Measurements from ENCODE around the gene DCUN1D2.

Gene DCUN1D2

GRCh38 chr13:113514847-113515246 is 24.3 kb upstream of the DCUN1D2 start:
- no peak overlapping the region for H3K9ac ChIP-seq (ENCODE audit: low read length)
- H3K79me2 ChIP-seq (ENCODE audit: low read length), result no peaks in the 10 kb centered on the region
- H3K9me3 ChIP-seq (replicated peaks; ENCODE audit: insufficient read depth, low read length), result no peaks in the 10 kb centered on the region
- no peak overlapping the region for H3K4me3 ChIP-seq (ENCODE audit: low read length)
- no peaks in the 10 kb centered on the region for H4K20me1 ChIP-seq (ENCODE audit: insufficient read depth, low read length)
- H3F3A ChIP-seq (ENCODE audit: insufficient read depth, low read length), result no peaks in the 10 kb centered on the region
- H3K27me3 ChIP-seq (replicated peaks; ENCODE audit: insufficient read depth, low read length), result no peaks in the 10 kb centered on the region
- no peaks in the 10 kb centered on the region for H3K36me3 ChIP-seq (replicated peaks; ENCODE audit: insufficient read depth, low read length)
- no peaks in the 10 kb centered on the region for H3K9me2 ChIP-seq (replicated peaks; ENCODE audit: insufficient read depth, low read length)
- H2AFZ ChIP-seq (ENCODE audit: low read length), result no peak overlapping the region
- H3K4me1 ChIP-seq (ENCODE audit: low read length), result no peaks in the 10 kb centered on the region
- no peak overlapping the region for H3K27ac ChIP-seq (ENCODE audit: low read length)
- no peak for DNase-seq
- TF ChIP-seq EZH2phosphoT487 (IDR thresholded peaks at IDR 0.05; ENCODE audit: low read length) (no peak), EZH2 (optimal IDR thresholded peaks at IDR 0.05; ENCODE audit: low read depth, low read length) (no peak), CTCF (IDR thresholded peaks at IDR 0.05; ENCODE audit: low read length) (no peak)
- H3K4me2 ChIP-seq (ENCODE audit: low read depth, low read length), result no peak overlapping the region

DNA sequence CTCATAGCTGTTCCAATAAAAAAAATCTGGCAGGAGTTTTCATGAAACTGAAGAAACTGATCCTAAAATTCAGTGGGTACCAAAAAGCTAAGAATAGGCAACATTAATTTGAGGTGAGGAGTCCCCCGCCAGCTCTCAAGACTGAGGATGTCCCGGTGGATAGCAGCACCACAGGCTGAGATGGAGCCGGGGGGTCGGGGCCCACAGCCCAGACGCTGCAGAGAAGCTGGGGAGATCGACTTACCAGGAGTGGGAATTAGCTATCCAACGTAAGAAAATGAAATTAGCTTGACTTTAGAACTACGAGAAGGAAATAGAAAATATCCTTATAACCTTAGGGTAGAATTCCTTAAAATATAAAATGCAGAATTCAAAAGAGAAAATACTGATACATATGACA is 23.2 kb upstream of the DCUN1D2 start:
- H3K79me2 ChIP-seq (ENCODE audit: low read length), result no peaks in the 10 kb centered on the region
- no peak overlapping the region for H2AFZ ChIP-seq (ENCODE audit: low read length)
- no peak overlapping the region for H3K27ac ChIP-seq (ENCODE audit: low read length)
- TF ChIP-seq EZH2 (optimal IDR thresholded peaks at IDR 0.05; ENCODE audit: low read depth, low read length), result no peak
- no peak for TF ChIP-seq CTCF (IDR thresholded peaks at IDR 0.05; ENCODE audit: low read length)
- no peak for TF ChIP-seq EZH2phosphoT487 (IDR thresholded peaks at IDR 0.05; ENCODE audit: low read length)
- no peaks in the 10 kb centered on the region for H3F3A ChIP-seq (ENCODE audit: insufficient read depth, low read length)
- no peak overlapping the region for H3K4me2 ChIP-seq (ENCODE audit: low read depth, low read length)
- no peaks in the 10 kb centered on the region for H3K9me3 ChIP-seq (replicated peaks; ENCODE audit: insufficient read depth, low read length)
- no peaks in the 10 kb centered on the region for H3K27me3 ChIP-seq (replicated peaks; ENCODE audit: insufficient read depth, low read length)
- H3K4me3 ChIP-seq (ENCODE audit: low read length), result no peak overlapping the region
- H3K9ac ChIP-seq (ENCODE audit: low read length), result no peak overlapping the region
- DNase-seq, result no peak
- H4K20me1 ChIP-seq (ENCODE audit: insufficient read depth, low read length), result no peaks in the 10 kb centered on the region
- no peaks in the 10 kb centered on the region for H3K4me1 ChIP-seq (ENCODE audit: low read length)
- no peaks in the 10 kb centered on the region for H3K36me3 ChIP-seq (replicated peaks; ENCODE audit: insufficient read depth, low read length)
- H3K9me2 ChIP-seq (replicated peaks; ENCODE audit: insufficient read depth, low read length), result no peaks in the 10 kb centered on the region

DNA sequence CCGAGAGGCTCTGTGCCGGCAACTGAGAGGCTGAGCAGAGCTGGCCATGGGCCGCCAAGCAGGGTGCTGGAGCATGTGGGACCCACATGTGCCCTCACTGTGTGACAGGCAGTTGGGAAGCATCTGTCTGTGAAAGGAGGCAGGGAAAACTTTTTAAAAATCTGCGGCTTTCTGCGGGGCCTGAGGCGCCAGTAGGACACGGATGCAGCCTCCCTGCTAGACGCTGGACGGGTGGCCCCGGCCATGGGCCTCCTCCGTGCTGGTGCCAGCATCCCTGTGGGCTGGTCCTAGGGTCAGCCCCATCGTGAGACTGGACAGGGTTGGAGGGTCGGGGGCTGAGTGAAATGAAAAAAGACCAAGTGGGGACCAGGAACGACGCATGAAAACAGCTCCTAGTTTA is 20.9 kb upstream of the DCUN1D2 start:
- Histone ChIP-seq H3K4me1 (ENCODE audit: low read length) (no peaks in the 10 kb centered on the region), H3K79me2 (ENCODE audit: low read length) (no peaks in the 10 kb centered on the region), H3K4me2 (ENCODE audit: low read depth, low read length) (no peak overlapping the region), H3K9ac (ENCODE audit: low read length) (no peak overlapping the region), H3K4me3 (ENCODE audit: low read length) (no peak overlapping the region), H3K36me3 (replicated peaks; ENCODE audit: insufficient read depth, low read length) (no peaks in the 10 kb centered on the region), H3K9me2 (replicated peaks; ENCODE audit: insufficient read depth, low read length) (no peaks in the 10 kb centered on the region), H2AFZ (ENCODE audit: low read length) (no peak overlapping the region), H3F3A (ENCODE audit: insufficient read depth, low read length) (no peaks in the 10 kb centered on the region), H3K27ac (ENCODE audit: low read length) (no peak overlapping the region), H3K9me3 (replicated peaks; ENCODE audit: insufficient read depth, low read length) (no peaks in the 10 kb centered on the region), H3K27me3 (replicated peaks; ENCODE audit: insufficient read depth, low read length) (no peaks in the 10 kb centered on the region), H4K20me1 (ENCODE audit: insufficient read depth, low read length) (no peaks in the 10 kb centered on the region)
- TF ChIP-seq EZH2phosphoT487 (IDR thresholded peaks at IDR 0.05; ENCODE audit: low read length) (no peak), EZH2 (optimal IDR thresholded peaks at IDR 0.05; ENCODE audit: low read depth, low read length) (no peak), CTCF (IDR thresholded peaks at IDR 0.05; ENCODE audit: low read length) (no peak)
- DNase-seq, result no peak
